ENCODE data around the gene PLCE1. TPM values are rescaled to one million over a fixed set of nuclear protein-coding genes. Genes with fewer than 3 reads are reported as not detected.
"Not testable (repeated sequence)": the region's sequence is repeated elsewhere in the genome, so short reads cannot be mapped to it uniquely, and the experiment has no call there.

The PLCE1 gene
- 10 to 100 TPM; 23.3 to 24.6 TPM for total RNA-seq
- polyA plus RNA-seq (ENCODE audit: insufficient read length in 2 of 2): 10 to 100 TPM; 15.5 to 20.0 TPM
- long read RNA-seq, donor 1, partial matches to known transcripts: 14 of 14 reads
- long read RNA-seq, donor 1, other reads (novel, unspliced or antisense): 0 of 14 reads
- long read RNA-seq, donor 2: 0 reads
- long read RNA-seq, donor 3: 0 reads
- long read RNA-seq, donor 4, partial matches to known transcripts: 27 of 27 reads
- long read RNA-seq, donor 4, other reads (novel, unspliced or antisense): 0 of 27 reads

- under 1% methylated on average over 82 of the region's 83 CpGs for WGBS (ENCODE audit: insufficient coverage)
- Histone ChIP-seq H3K36me3 (ENCODE audit: control insufficient read depth, insufficient read depth, low read length) (no peaks in the 10 kb centered on the region), H3K4me3 (ENCODE audit: low read depth, low read length) (peak within 1 kb of the TSS; percentile 82), H3K4me1 (ENCODE audit: control insufficient read depth, insufficient read depth, low read length) (peaks cover 18% of the 10 kb centered on the region), H3K9me3 (ENCODE audit: control insufficient read depth, insufficient read depth, low read length) (no peaks in the 10 kb centered on the region), H3K27ac (ENCODE audit: low read depth, low read length) (peak within 1 kb of the TSS; percentile 89), H3K27me3 (ENCODE audit: control insufficient read depth, insufficient read depth, low read length) (no peaks in the 10 kb centered on the region)
- DNase-seq (ENCODE audit: low read depth in 4 of 6, low spot score in 6 of 6): peak in 2 of 6 donors; percentile 83 to 86
These were observed at the start of gene PLCE1 for GRCh38 chr10:93993782-93994437. PLCE1 (plus strand) TSS chr10:93993931; CDS start chr10:94031047, 37,116 bp downstream.

- DNase-seq (ENCODE audit: low read depth in 4 of 6, low spot score in 6 of 6): no peak
- no peak overlapping the region for H3K27ac ChIP-seq (ENCODE audit: low read depth, low read length)
- no peaks in the 10 kb centered on the region for H3K4me1 ChIP-seq (ENCODE audit: control insufficient read depth, insufficient read depth, low read length)
- H3K36me3 ChIP-seq (ENCODE audit: control insufficient read depth, insufficient read depth, low read length): no peaks in the 10 kb centered on the region
- WGBS (ENCODE audit: insufficient coverage): 40% methylated on average over 1 of the region's 4 CpGs
- H3K27me3 ChIP-seq (ENCODE audit: control insufficient read depth, insufficient read depth, low read length): no peaks in the 10 kb centered on the region
- H3K9me3 ChIP-seq (ENCODE audit: control insufficient read depth, insufficient read depth, low read length): no peaks in the 10 kb centered on the region
- no peak overlapping the region for H3K4me3 ChIP-seq (ENCODE audit: low read depth, low read length)
These were observed 47.9 kb upstream of the PLCE1 start for GRCh38 chr10:93945819-93946218.

- Histone ChIP-seq H3K27ac (ENCODE audit: low read depth, low read length) (no peak overlapping the region), H3K36me3 (ENCODE audit: control insufficient read depth, insufficient read depth, low read length) (no peaks in the 10 kb centered on the region), H3K4me1 (ENCODE audit: control insufficient read depth, insufficient read depth, low read length) (no peaks in the 10 kb centered on the region), H3K27me3 (ENCODE audit: control insufficient read depth, insufficient read depth, low read length) (no peaks in the 10 kb centered on the region), H3K9me3 (ENCODE audit: control insufficient read depth, insufficient read depth, low read length) (no peaks in the 10 kb centered on the region), H3K4me3 (ENCODE audit: low read depth, low read length) (no peak overlapping the region)
- WGBS (ENCODE audit: insufficient coverage): 80% methylated on average over 8 of the region's 8 CpGs
- peak in 1 of 6 donors; percentile 20 for DNase-seq (ENCODE audit: low read depth in 4 of 6, low spot score in 6 of 6)
These were observed 46.7 kb upstream of the PLCE1 start for GRCh38 chr10:93947055-93947454.

DNA sequence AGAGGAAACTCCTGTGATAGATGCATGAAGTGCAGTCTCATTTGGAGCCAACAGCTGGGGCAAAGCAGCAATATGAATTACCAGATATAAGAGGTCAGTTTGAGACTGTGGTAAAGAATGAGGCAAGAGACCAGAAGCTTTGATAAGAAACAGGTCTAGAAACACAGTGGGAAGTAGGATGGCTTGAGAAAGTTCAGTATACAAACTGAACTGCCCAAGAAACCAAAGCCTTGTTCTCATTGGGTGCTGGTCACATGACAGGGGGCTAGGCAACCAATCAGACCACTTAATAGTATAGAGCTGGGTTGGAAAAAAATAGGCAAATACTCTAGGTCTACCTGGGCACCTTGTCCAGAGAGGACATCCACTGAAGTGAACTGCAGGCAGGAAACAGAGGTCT, 46.2 kb upstream of the PLCE1 start:
- no peaks in the 10 kb centered on the region for H3K4me1 ChIP-seq (ENCODE audit: control insufficient read depth, insufficient read depth, low read length)
- H3K4me3 ChIP-seq (ENCODE audit: low read depth, low read length): no peak overlapping the region
- no peaks in the 10 kb centered on the region for H3K27me3 ChIP-seq (ENCODE audit: control insufficient read depth, insufficient read depth, low read length)
- H3K27ac ChIP-seq (ENCODE audit: low read depth, low read length): no peak overlapping the region
- no peak for DNase-seq (ENCODE audit: low read depth in 4 of 6, low spot score in 6 of 6)
- H3K9me3 ChIP-seq (ENCODE audit: control insufficient read depth, insufficient read depth, low read length): no peaks in the 10 kb centered on the region
- H3K36me3 ChIP-seq (ENCODE audit: control insufficient read depth, insufficient read depth, low read length): no peaks in the 10 kb centered on the region

DNA sequence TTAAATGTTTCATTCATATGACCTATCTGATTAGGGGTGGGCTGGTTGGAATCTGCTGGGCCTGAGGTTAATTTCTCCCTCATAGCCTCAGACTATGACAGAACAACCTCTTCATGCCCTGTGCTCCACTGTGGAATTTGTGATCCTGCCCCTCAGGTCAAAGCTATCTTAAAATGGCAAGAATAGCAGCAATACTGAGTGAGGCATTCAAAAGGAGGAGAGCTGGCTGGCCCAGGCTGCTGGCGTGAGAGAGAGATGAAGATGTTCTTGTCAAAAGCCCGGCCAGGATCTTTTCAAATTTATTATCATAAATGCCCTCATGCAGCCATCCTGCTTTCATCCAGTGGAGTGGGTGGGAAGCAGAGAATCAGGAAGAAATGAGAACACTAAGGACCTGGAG, 41.8 kb upstream of the PLCE1 start:
- DNase-seq (ENCODE audit: low read depth in 4 of 6, low spot score in 6 of 6): no peak
- Histone ChIP-seq H3K4me3 (ENCODE audit: low read depth, low read length) (no peak overlapping the region), H3K9me3 (ENCODE audit: control insufficient read depth, insufficient read depth, low read length) (no peaks in the 10 kb centered on the region), H3K36me3 (ENCODE audit: control insufficient read depth, insufficient read depth, low read length) (no peaks in the 10 kb centered on the region), H3K27ac (ENCODE audit: low read depth, low read length) (no peak overlapping the region), H3K27me3 (ENCODE audit: control insufficient read depth, insufficient read depth, low read length) (no peaks in the 10 kb centered on the region), H3K4me1 (ENCODE audit: control insufficient read depth, insufficient read depth, low read length) (no peaks in the 10 kb centered on the region)
- WGBS (ENCODE audit: insufficient coverage): no CpG with 5 or more reads among the region's 2 CpGs

- Histone ChIP-seq H3K27ac (ENCODE audit: low read depth, low read length) (no peak overlapping the region), H3K36me3 (ENCODE audit: control insufficient read depth, insufficient read depth, low read length) (no peaks in the 10 kb centered on the region), H3K27me3 (ENCODE audit: control insufficient read depth, insufficient read depth, low read length) (no peaks in the 10 kb centered on the region), H3K9me3 (ENCODE audit: control insufficient read depth, insufficient read depth, low read length) (no peaks in the 10 kb centered on the region), H3K4me3 (ENCODE audit: low read depth, low read length) (no peak overlapping the region), H3K4me1 (ENCODE audit: control insufficient read depth, insufficient read depth, low read length) (no peaks in the 10 kb centered on the region)
- no CpG with 5 or more reads among the region's 8 CpGs for WGBS (ENCODE audit: insufficient coverage)
- no peak for DNase-seq (ENCODE audit: low read depth in 4 of 6, low spot score in 6 of 6)
These were observed 39.4 kb upstream of the PLCE1 start for GRCh38 chr10:93954299-93954698.

DNA sequence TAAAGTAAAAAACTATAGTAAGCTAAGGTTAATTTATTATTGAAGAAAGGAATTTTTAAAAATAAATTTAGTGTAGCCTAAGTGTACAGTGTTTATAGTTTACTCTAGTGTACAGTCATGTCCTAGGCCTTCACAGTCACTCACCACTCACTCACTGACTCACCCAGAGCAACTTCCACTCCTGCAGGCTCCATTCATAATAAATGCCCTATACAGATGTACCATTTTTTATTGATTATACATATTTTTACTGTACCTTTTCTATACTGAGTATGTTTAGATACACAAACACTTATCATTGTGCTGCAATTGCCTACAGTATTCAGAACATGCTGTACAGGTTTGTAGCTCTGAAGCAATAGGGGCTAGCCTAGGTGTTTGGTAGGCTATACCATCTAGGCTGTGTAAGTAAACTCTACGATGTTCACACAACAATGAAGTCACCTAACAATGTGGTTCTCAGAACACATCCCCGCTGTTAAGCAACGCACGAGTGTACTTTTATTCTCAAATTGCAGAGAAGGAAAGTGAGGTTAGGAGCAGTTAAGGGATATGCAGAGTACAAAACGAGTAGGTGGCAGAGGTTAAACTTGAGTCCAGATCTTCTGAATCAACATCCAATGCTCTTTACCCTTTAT, 38.9 kb upstream of the PLCE1 start:
- Histone ChIP-seq H3K27ac (ENCODE audit: low read depth, low read length) (no peak overlapping the region), H3K27me3 (ENCODE audit: control insufficient read depth, insufficient read depth, low read length) (no peaks in the 10 kb centered on the region), H3K4me3 (ENCODE audit: low read depth, low read length) (no peak overlapping the region), H3K4me1 (ENCODE audit: control insufficient read depth, insufficient read depth, low read length) (no peaks in the 10 kb centered on the region), H3K9me3 (ENCODE audit: control insufficient read depth, insufficient read depth, low read length) (no peaks in the 10 kb centered on the region), H3K36me3 (ENCODE audit: control insufficient read depth, insufficient read depth, low read length) (no peaks in the 10 kb centered on the region)
- no peak for DNase-seq (ENCODE audit: low read depth in 4 of 6, low spot score in 6 of 6)
- no CpG with 5 or more reads among the region's 5 CpGs for WGBS (ENCODE audit: insufficient coverage)

DNA sequence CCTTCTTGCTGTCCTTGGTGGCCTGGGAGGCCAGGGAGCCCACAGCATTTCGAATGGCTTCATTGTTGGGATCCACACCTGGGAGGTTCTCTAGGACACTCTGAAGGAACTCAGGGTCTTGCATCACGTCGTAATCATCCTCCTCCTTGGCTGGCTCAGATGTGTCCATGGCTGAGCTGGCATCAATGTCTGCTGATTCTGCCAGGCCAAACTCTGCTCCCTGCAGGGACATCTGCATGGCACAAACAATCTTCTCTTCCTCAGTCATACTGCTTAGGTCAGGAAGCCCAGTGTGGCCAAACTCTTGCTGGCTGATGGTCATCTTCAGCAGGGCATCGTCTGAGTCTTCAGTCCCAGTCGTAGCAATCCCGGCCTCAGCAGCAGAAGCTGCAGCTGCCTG, 34.9 kb upstream of the PLCE1 start:
- Histone ChIP-seq H3K27ac (ENCODE audit: low read depth, low read length) (no peak overlapping the region), H3K4me1 (ENCODE audit: control insufficient read depth, insufficient read depth, low read length) (no peaks in the 10 kb centered on the region), H3K36me3 (ENCODE audit: control insufficient read depth, insufficient read depth, low read length) (no peaks in the 10 kb centered on the region), H3K4me3 (ENCODE audit: low read depth, low read length) (no peak overlapping the region), H3K27me3 (ENCODE audit: control insufficient read depth, insufficient read depth, low read length) (no peaks in the 10 kb centered on the region), H3K9me3 (ENCODE audit: control insufficient read depth, insufficient read depth, low read length) (no peaks in the 10 kb centered on the region)
- WGBS (ENCODE audit: insufficient coverage): 90% methylated on average over 6 of the region's 6 CpGs
- no peak for DNase-seq (ENCODE audit: low read depth in 4 of 6, low spot score in 6 of 6)

DNA sequence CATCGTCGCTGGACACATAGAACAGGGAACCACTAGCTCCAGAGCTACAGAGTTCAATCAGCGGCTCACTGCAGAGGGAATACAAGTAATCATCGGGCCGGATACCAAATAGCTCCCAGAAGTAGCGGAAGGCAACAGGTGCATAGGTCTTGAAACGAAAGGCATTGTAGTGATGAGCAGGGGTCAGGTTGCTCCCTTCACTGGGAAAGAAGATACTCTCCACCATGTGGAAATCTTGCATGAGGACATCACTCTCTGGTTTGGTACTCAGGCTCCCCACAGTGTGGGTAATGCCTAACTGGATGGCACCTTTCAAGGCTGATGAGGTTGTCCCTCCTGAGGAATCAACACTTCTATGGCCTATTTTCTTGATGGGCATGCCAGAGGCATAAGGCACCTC, 32.7 kb upstream of the PLCE1 start:
- H3K27ac ChIP-seq (ENCODE audit: low read depth, low read length); H3K36me3 ChIP-seq (ENCODE audit: control insufficient read depth, insufficient read depth, low read length); H3K4me3 ChIP-seq (ENCODE audit: low read depth, low read length); H3K27me3 ChIP-seq (ENCODE audit: control insufficient read depth, insufficient read depth, low read length); DNase-seq (ENCODE audit: low read depth in 4 of 6, low spot score in 6 of 6); H3K4me1 ChIP-seq (ENCODE audit: control insufficient read depth, insufficient read depth, low read length); H3K9me3 ChIP-seq (ENCODE audit: control insufficient read depth, insufficient read depth, low read length): not testable (repeated sequence)
- WGBS (ENCODE audit: insufficient coverage): 98% methylated on average over 6 of the region's 7 CpGs

GRCh38 chr10:93962973-93963372, 30.8 kb upstream of the PLCE1 start:
- Histone ChIP-seq H3K9me3 (ENCODE audit: control insufficient read depth, insufficient read depth, low read length) (no peaks in the 10 kb centered on the region), H3K27ac (ENCODE audit: low read depth, low read length) (no peak overlapping the region), H3K36me3 (ENCODE audit: control insufficient read depth, insufficient read depth, low read length) (no peaks in the 10 kb centered on the region), H3K4me3 (ENCODE audit: low read depth, low read length) (no peak overlapping the region), H3K4me1 (ENCODE audit: control insufficient read depth, insufficient read depth, low read length) (no peaks in the 10 kb centered on the region), H3K27me3 (ENCODE audit: control insufficient read depth, insufficient read depth, low read length) (no peaks in the 10 kb centered on the region)
- DNase-seq (ENCODE audit: low read depth in 4 of 6, low spot score in 6 of 6): no peak
- 71% methylated on average over 1 of the region's 1 CpG for WGBS (ENCODE audit: insufficient coverage)

Data from spinal cord (tissue), 10 donors.